ENCODE results near the gene B3GAT1.

DNA sequence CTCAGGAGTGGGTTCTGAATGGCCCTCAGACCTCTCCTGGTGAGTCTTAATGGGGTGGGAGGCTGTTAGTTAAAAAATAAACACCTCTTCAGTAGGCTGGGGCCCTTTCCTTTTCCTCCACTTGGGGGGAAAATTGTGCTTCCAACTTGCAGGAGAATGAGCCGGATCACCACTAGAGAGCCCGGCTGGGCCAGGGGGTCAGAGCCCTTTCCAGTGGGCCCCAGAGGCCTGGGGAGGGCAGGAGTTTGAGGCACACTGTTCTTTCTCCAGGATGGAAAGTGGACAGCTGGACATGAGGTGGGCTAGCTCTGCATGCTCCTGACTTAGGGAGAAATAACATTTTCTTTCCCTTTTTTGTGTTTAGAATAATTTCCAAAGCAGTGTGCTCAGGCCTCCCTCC lies 32.8 kb downstream of the B3GAT1 start:
- TF ChIP-seq EZH2 (IDR thresholded peaks at IDR 0.05; ENCODE audit: insufficient read depth, low read length) (no peak), CTCF (IDR thresholded peaks at IDR 0.05; ENCODE audit: insufficient read depth, low read depth, low read length) (no peak)
